ENCODE results near the gene CD38. TPM values are rescaled to one million over a fixed set of nuclear protein-coding genes. Genes with fewer than 3 reads are reported as not detected.
A peak's percentile ranks its signal among the peaks of the same experiment; 100 is the strongest.
"Not testable (repeated sequence)": the region's sequence is repeated elsewhere in the genome, so short reads cannot be mapped to it uniquely, and the experiment has no call there.

Gene CD38
- total RNA-seq, 2 experiments from 2014 or later, result 11.6 to 12.0 TPM

- Mint-ChIP-seq H3K27me3 (no peaks in the 10 kb centered on the region), H3K4me3 (no peak overlapping the region), H3K27ac (no peak overlapping the region), H3K36me3 (no peaks in the 10 kb centered on the region), H3K4me1 (ENCODE audit: low read depth) (no peaks in the 10 kb centered on the region), H3K9me3 (no peaks in the 10 kb centered on the region)
- ChIA-PET POLR2A (no interaction called here), CTCF (interaction anchor here (1.1 to 3.4 kb wide), 3 partner anchors 20 to 108 kb away, joined by 3 to 18 read pairs (median 3); no protein-coding TSS in a partner anchor)
- DNase-seq, result no peak
- intact Hi-C loops (cut with micrococcal nuclease), result no loop called here
Observed at GRCh38 chr4:15848191-15848842, 70.2 kb downstream of the CD38 start.

DNA sequence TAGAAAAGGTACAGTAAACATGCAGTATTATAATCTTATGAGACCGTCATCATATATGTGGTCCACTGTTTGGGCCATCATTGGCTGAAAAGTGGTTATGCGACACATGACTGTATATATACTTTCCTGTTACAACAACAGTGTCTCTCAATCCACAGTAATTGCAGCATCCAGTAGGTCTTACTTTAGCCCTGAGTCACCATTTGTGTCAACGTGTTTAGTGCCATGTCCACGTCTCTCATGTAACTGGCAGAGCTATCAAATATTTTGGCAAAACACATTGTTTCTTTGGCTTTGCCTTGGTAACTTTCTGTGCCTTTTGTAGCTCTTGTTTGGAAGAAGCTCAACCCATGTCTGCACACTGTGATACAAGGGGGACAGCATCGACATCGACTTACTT, 73.8 kb downstream of the CD38 start:
- no peaks in the 10 kb centered on the region for H3K36me3 Mint-ChIP-seq
- DNase-seq, result no peak
- intact Hi-C loops (cut with micrococcal nuclease), result no loop called here
- CTCF ChIA-PET, result no interaction called here
- peaks cover 2% of the 10 kb centered on the region for H3K27me3 Mint-ChIP-seq
- H3K9me3 Mint-ChIP-seq, result no peaks in the 10 kb centered on the region
- H3K4me1 Mint-ChIP-seq (ENCODE audit: low read depth), result no peaks in the 10 kb centered on the region
- H3K4me3 Mint-ChIP-seq, result no peak overlapping the region
- no peak overlapping the region for H3K27ac Mint-ChIP-seq
- POLR2A ChIA-PET, result no interaction called here

DNA sequence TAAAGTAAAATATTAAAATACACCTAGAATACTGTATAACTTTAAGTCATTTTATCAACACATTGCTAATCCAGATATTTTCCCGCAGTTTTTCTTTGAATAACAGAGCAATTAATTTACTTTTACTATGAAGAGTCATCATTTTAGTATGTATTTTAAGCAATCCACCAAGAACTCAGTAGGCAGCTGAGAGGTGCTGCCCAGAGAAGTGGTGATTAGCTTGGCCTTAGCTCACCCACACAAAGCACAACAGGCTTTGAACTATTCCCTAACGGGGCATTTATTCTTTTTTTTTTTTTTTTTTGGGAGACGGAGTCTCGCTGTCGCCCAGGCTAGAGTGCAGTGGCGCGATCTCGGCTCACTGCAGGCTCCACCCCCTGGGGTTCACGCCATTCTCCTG, 74.4 kb downstream of the CD38 start:
- Mint-ChIP-seq H3K4me1 (ENCODE audit: low read depth) (no peaks in the 10 kb centered on the region), H3K27me3 (peaks cover 2% of the 10 kb centered on the region), H3K4me3 (no peak overlapping the region), H3K27ac (no peak overlapping the region), H3K9me3 (no peaks in the 10 kb centered on the region), H3K36me3 (no peaks in the 10 kb centered on the region)
- ChIA-PET CTCF (no interaction called here), POLR2A (no interaction called here)
- no peak for DNase-seq
- intact Hi-C loops (cut with micrococcal nuclease), result no loop called here

GRCh38 chr4:15853345-15853744, 75.2 kb downstream of the CD38 start:
- Mint-ChIP-seq H3K9me3 (no peaks in the 10 kb centered on the region), H3K27me3 (peaks cover 2% of the 10 kb centered on the region), H3K27ac (no peak overlapping the region), H3K36me3 (no peaks in the 10 kb centered on the region), H3K4me1 (ENCODE audit: low read depth) (no peaks in the 10 kb centered on the region), H3K4me3 (no peak overlapping the region)
- intact Hi-C loops (cut with micrococcal nuclease), result no loop called here
- no peak for DNase-seq
- CTCF ChIA-PET, result no interaction called here
- POLR2A ChIA-PET, result no interaction called here

DNA sequence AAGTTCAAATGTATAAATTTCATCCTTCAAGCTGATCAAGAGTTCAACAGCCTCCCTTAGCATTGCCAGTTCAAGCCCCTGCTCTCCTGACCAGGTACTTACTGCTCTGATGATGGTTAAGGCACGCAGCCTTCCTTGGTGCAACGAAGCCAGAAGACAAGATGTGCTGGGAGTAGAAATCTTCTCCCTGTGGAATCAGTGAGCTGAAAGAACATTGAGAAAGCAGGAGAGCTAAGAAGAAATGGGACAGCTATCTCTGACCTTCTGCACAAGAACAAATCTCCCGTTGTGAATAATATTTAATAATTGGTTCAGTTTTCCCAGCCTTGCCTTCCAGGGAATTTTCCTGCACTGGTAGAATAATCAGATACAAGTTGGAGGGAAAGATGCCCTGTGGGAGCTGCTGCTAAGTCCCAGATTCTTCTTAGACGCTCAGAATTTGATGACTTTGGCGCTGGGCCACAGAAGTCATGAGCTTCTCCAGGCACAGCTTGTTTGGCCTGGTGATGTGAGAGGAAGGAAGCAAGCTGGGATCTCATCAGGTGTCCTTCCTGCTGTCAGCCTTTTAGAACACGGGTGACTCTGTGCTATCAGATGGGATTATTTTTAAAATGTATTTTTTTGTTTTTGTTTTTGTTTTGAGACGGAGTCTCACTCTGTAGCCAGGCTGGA, 77.8 kb downstream of the CD38 start:
- intact Hi-C loops (cut with micrococcal nuclease), result no loop called here

DNA sequence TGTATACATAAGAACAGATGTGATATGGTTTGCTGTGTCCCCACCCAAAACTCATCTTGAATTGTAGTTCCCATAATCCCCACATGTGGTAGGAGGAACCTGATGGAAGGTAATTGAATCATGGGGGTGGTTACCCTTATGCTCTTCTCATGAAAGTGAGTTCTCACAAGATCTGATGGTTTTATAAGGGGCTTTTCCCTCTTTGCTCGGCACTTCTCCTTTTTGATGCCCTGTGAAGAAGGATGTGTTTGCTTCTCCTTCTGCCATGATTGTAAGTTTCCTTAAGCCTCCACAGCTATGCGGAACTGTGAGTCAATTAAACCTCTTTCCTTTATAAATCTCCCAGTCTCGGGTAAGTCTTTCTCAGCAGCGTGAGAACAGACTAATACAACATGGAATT, 83.1 kb downstream of the CD38 start:
- POLR2A ChIA-PET; H3K27me3 Mint-ChIP-seq; DNase-seq; H3K36me3 Mint-ChIP-seq; H3K4me3 Mint-ChIP-seq; CTCF ChIA-PET; H3K4me1 Mint-ChIP-seq (ENCODE audit: low read depth); H3K9me3 Mint-ChIP-seq; H3K27ac Mint-ChIP-seq: not testable (repeated sequence)
- intact Hi-C loops (cut with micrococcal nuclease), result loop anchor here (10.0 kb wide), 1 partner anchor 676 kb away; no protein-coding TSS in a partner anchor

More for the DNA sequence above, 77.8 kb downstream of the CD38 start:
- no peaks in the 10 kb centered on the region for H3K4me1 Mint-ChIP-seq (ENCODE audit: low read depth)
- CTCF ChIA-PET, result interaction anchor here (0.5 to 1.9 kb wide), 3 partner anchors 27 to 142 kb away, joined by 3 to 9 read pairs (median 4); no protein-coding TSS in a partner anchor
- no peak overlapping the region for H3K4me3 Mint-ChIP-seq
- H3K27me3 Mint-ChIP-seq, result peaks cover 2% of the 10 kb centered on the region
- no peaks in the 10 kb centered on the region for H3K9me3 Mint-ChIP-seq
- no peaks in the 10 kb centered on the region for H3K36me3 Mint-ChIP-seq
- POLR2A ChIA-PET, result no interaction called here
- H3K27ac Mint-ChIP-seq, result no peak overlapping the region
- DNase-seq, result no peak

- no peaks in the 10 kb centered on the region for H3K9me3 Mint-ChIP-seq
- H3K4me1 Mint-ChIP-seq (ENCODE audit: low read depth), result no peaks in the 10 kb centered on the region
- no peak overlapping the region for H3K27ac Mint-ChIP-seq
- POLR2A ChIA-PET, result no interaction called here
- intact Hi-C loops (cut with micrococcal nuclease), result loop anchor here (10.0 kb wide), 1 partner anchor 680 kb away; no protein-coding TSS in a partner anchor
- H3K27me3 Mint-ChIP-seq, result peaks cover 5% of the 10 kb centered on the region
- no peaks in the 10 kb centered on the region for H3K36me3 Mint-ChIP-seq
- CTCF ChIA-PET, result no interaction called here
- no peak for DNase-seq
- no peak overlapping the region for H3K4me3 Mint-ChIP-seq
Observed at GRCh38 chr4:15864651-15865566, 86.8 kb downstream of the CD38 start.

DNA sequence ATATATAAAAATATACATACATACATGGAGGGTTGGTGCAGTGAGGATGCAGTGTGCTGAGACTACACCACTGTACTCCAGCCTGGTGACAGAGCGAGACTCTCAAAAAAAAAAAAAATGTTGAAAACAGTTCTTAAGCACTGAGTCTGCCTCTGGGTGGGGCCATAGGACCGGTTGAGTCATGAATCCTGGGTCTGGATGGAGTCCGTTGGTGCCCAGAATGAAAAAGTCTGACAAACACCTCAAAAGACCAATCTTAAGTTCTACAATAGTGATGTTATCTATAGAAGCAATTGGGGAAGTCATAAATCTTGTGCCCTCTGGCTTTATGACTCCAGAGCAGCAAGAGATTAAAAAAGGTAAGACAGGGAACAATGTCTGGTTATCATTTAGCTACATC, 90.0 kb downstream of the CD38 start:
- no peaks in the 10 kb centered on the region for H3K4me1 Mint-ChIP-seq (ENCODE audit: low read depth)
- H3K27ac Mint-ChIP-seq, result no peak overlapping the region
- intact Hi-C loops (cut with micrococcal nuclease), result loop anchor here (10.0 kb wide), 1 partner anchor 683 kb away; no protein-coding TSS in a partner anchor
- H3K9me3 Mint-ChIP-seq, result no peaks in the 10 kb centered on the region
- peaks cover 4% of the 10 kb centered on the region for H3K27me3 Mint-ChIP-seq
- no peak overlapping the region for H3K4me3 Mint-ChIP-seq
- peak; percentile 28 for DNase-seq
- ChIA-PET CTCF (interaction anchor here (0.7 to 1.0 kb wide), 4 partner anchors 14 to 89 kb away, joined by 3 to 5 read pairs (median 3); no protein-coding TSS in a partner anchor), POLR2A (no interaction called here)
- H3K36me3 Mint-ChIP-seq, result no peaks in the 10 kb centered on the region

DNA sequence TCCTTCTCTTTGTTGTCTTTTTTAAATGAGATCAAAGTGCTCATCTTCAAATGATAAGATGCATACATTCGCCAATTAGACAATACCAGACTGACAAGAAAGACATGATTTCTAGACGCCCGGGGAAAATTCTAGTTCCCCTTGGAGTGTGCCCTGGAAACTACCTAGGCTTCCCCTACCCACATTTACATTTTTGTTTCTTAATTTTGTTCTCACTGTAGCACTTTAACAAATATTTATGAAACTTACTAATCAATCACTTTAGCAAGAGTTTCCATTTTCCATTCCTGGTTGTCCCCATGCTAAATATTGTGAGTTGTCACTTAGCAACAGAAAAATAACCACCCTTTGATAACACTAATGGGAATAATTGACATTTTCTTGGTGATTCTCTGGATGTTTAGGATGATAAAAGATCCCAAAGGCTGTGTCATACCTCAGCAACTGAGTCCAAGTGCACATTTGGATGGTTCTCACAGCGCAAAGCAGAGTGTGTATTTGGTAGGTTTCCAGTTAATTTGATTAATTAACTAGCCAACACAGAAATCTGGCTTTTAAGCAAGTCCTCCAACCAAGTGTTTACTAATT, 90.8 kb downstream of the CD38 start:
- Mint-ChIP-seq H3K27ac (no peak overlapping the region), H3K27me3 (peaks cover 4% of the 10 kb centered on the region), H3K4me3 (no peak overlapping the region), H3K4me1 (ENCODE audit: low read depth) (no peaks in the 10 kb centered on the region), H3K36me3 (no peaks in the 10 kb centered on the region), H3K9me3 (no peaks in the 10 kb centered on the region)
- ChIA-PET CTCF (interaction anchor here (0.9 to 1.0 kb wide), 2 partner anchors 20 to 90 kb away, joined by 3 to 5 read pairs; no protein-coding TSS in a partner anchor), POLR2A (no interaction called here)
- DNase-seq, result no peak
- intact Hi-C loops (cut with micrococcal nuclease), result loop anchor here (10.0 kb wide), 1 partner anchor 684 kb away; no protein-coding TSS in a partner anchor

GRCh38 chr4:15870079-15870478, 92.0 kb downstream of the CD38 start:
- ChIA-PET CTCF (interaction anchor here (5.1 kb wide), 1 partner anchor 12 kb away, joined by 34 read pairs; no protein-coding TSS in a partner anchor), POLR2A (no interaction called here)
- Mint-ChIP-seq H3K4me3 (no peak overlapping the region), H3K4me1 (ENCODE audit: low read depth) (no peaks in the 10 kb centered on the region), H3K27ac (no peak overlapping the region), H3K36me3 (no peaks in the 10 kb centered on the region), H3K9me3 (no peaks in the 10 kb centered on the region), H3K27me3 (peaks cover 4% of the 10 kb centered on the region)
- intact Hi-C loops (cut with micrococcal nuclease), result no loop called here
- no peak for DNase-seq

GRCh38 chr4:15870921-15871664, 93.0 kb downstream of the CD38 start:
- Mint-ChIP-seq H3K36me3 (no peaks in the 10 kb centered on the region), H3K27ac (no peak overlapping the region), H3K4me1 (ENCODE audit: low read depth) (no peaks in the 10 kb centered on the region), H3K4me3 (no peak overlapping the region), H3K9me3 (no peaks in the 10 kb centered on the region), H3K27me3 (peaks cover 4% of the 10 kb centered on the region)
- intact Hi-C loops (cut with micrococcal nuclease), result no loop called here
- DNase-seq, result no peak
- ChIA-PET CTCF (interaction anchor here (5.1 kb wide), 1 partner anchor 11 kb away, joined by 34 read pairs; no protein-coding TSS in a partner anchor), POLR2A (no interaction called here)
